ENCODE measurements around the gene CCDC12.

CCDC12 gene

GRCh38 chr3:46962990-46963389 is 13.6 kb downstream of the CCDC12 start:
- H2AFZ ChIP-seq (ENCODE audit: low read depth), result no peak overlapping the region
- H3K36me3 ChIP-seq (ENCODE audit: insufficient read depth), result no peaks in the 10 kb centered on the region
- no peaks in the 10 kb centered on the region for H3K27me3 ChIP-seq (ENCODE audit: insufficient read depth, low read depth)
- H3K9ac ChIP-seq, result no peak overlapping the region
- no peak overlapping the region for H3K4me3 ChIP-seq (IDR thresholded peaks at IDR 0.05; ENCODE audit: insufficient read depth, low read depth, low read length)
- TF ChIP-seq CTCF (conservative IDR thresholded peaks at IDR 0.05; ENCODE audit: low read depth, low read length), result no peak
- peaks cover 6% of the 10 kb centered on the region; the same call in 1 of the 2 replicates for H4K20me1 ChIP-seq (ENCODE audit: insufficient read depth)
- H3K27ac ChIP-seq, result no peak overlapping the region
- H3K4me2 ChIP-seq, result no peak overlapping the region
- H3K4me1 ChIP-seq (ENCODE audit: low read depth, poor library complexity, severe bottlenecking), result no peaks in the 10 kb centered on the region
- H3K79me2 ChIP-seq (ENCODE audit: insufficient read depth, low read depth), result peaks cover 60% of the 10 kb centered on the region

GRCh38 chr3:46962427-46962826 is 14.1 kb downstream of the CCDC12 start:
- no peak overlapping the region for H2AFZ ChIP-seq (ENCODE audit: low read depth)
- H3K27me3 ChIP-seq (ENCODE audit: insufficient read depth, low read depth), result no peaks in the 10 kb centered on the region
- H4K20me1 ChIP-seq (ENCODE audit: insufficient read depth), result peaks cover under 1% of the 10 kb centered on the region; the same call in 1 of the 2 replicates
- H3K9ac ChIP-seq, result no peak overlapping the region
- no peak overlapping the region for H3K4me3 ChIP-seq (IDR thresholded peaks at IDR 0.05; ENCODE audit: insufficient read depth, low read depth, low read length)
- H3K4me2 ChIP-seq, result no peak overlapping the region
- H3K4me1 ChIP-seq (ENCODE audit: low read depth, poor library complexity, severe bottlenecking), result no peaks in the 10 kb centered on the region
- H3K79me2 ChIP-seq (ENCODE audit: insufficient read depth, low read depth), result peaks cover 58% of the 10 kb centered on the region
- H3K36me3 ChIP-seq (ENCODE audit: insufficient read depth), result no peaks in the 10 kb centered on the region
- TF ChIP-seq CTCF (conservative IDR thresholded peaks at IDR 0.05; ENCODE audit: low read depth, low read length), result no peak
- H3K27ac ChIP-seq, result no peak overlapping the region

GRCh38 chr3:46960835-46961234 is 15.7 kb downstream of the CCDC12 start:
- Histone ChIP-seq H3K4me3 (IDR thresholded peaks at IDR 0.05; ENCODE audit: insufficient read depth, low read depth, low read length) (no peak overlapping the region), H3K9ac (no peak overlapping the region), H3K27me3 (ENCODE audit: insufficient read depth, low read depth) (no peaks in the 10 kb centered on the region), H2AFZ (ENCODE audit: low read depth) (no peak overlapping the region), H3K36me3 (ENCODE audit: insufficient read depth) (no peaks in the 10 kb centered on the region), H3K79me2 (ENCODE audit: insufficient read depth, low read depth) (peaks cover 58% of the 10 kb centered on the region), H3K4me1 (ENCODE audit: low read depth, poor library complexity, severe bottlenecking) (peaks cover 15% of the 10 kb centered on the region), H3K27ac (no peak overlapping the region), H4K20me1 (ENCODE audit: insufficient read depth) (peaks cover under 1% of the 10 kb centered on the region; the same call in 1 of the 2 replicates), H3K4me2 (no peak overlapping the region)
- no peak for TF ChIP-seq CTCF (conservative IDR thresholded peaks at IDR 0.05; ENCODE audit: low read depth, low read length)

GRCh38 chr3:46960081-46960701 is 16.4 kb downstream of the CCDC12 start:
- H3K27me3 ChIP-seq (ENCODE audit: insufficient read depth, low read depth), result no peaks in the 10 kb centered on the region
- H2AFZ ChIP-seq (ENCODE audit: low read depth), result no peak overlapping the region
- H3K4me1 ChIP-seq (ENCODE audit: low read depth, poor library complexity, severe bottlenecking), result peaks cover 17% of the 10 kb centered on the region
- no peak overlapping the region for H3K4me3 ChIP-seq (IDR thresholded peaks at IDR 0.05; ENCODE audit: insufficient read depth, low read depth, low read length)
- no peak overlapping the region for H3K9ac ChIP-seq
- H3K79me2 ChIP-seq (ENCODE audit: insufficient read depth, low read depth), result peaks cover 58% of the 10 kb centered on the region
- no peak overlapping the region for H3K4me2 ChIP-seq
- no peak for TF ChIP-seq CTCF (conservative IDR thresholded peaks at IDR 0.05; ENCODE audit: low read depth, low read length)
- H4K20me1 ChIP-seq (ENCODE audit: insufficient read depth), result peaks cover 7% of the 10 kb centered on the region; the same call in 1 of the 2 replicates
- H3K27ac ChIP-seq, result no peak overlapping the region
- no peaks in the 10 kb centered on the region for H3K36me3 ChIP-seq (ENCODE audit: insufficient read depth)
